ENCODE measurements around the gene MMP3. TPM values are rescaled to one million over a fixed set of nuclear protein-coding genes. Genes with fewer than 3 reads are reported as not detected.
A peak's percentile ranks its signal among the peaks of the same experiment; 100 is the strongest.

Gene MMP3
- polyA plus RNA-seq, 3 donors = not detected

GRCh38 chr11:102810950-102811660 is 32.3 kb downstream of the MMP3 start:
- Histone ChIP-seq H3K4me3 (replicated peaks in 1 of 3; ENCODE audit: low read depth in 2 of 3, low read length in 3 of 3) (no peak overlapping the region), H3K79me2 (ENCODE audit: insufficient read depth, low read length) (no peaks in the 10 kb centered on the region), H2AFZ (ENCODE audit: insufficient read depth, low read depth, low read length, poor library complexity, severe bottlenecking) (no peak overlapping the region), H3K9ac (ENCODE audit: insufficient read depth, low read length, poor library complexity, severe bottlenecking) (no peak overlapping the region), H3K36me3 (replicated peaks in 1 of 2; ENCODE audit: control insufficient read depth in 1 of 2, insufficient read depth in 2 of 2, low read length in 2 of 2) (no peaks in the 10 kb centered on the region), H3K4me2 (replicated peaks; ENCODE audit: extremely low read depth, low read length, poor library complexity, severe bottlenecking) (no peak overlapping the region), H3K27ac (ENCODE audit: low read depth in 1 of 2, low read length in 2 of 2) (no peak overlapping the region), H3K27me3 (ENCODE audit: control insufficient read depth in 2 of 2, insufficient read depth in 2 of 2, low read length in 2 of 2) (peaks cover 0 to 2% of the 10 kb centered on the region in 2 donors), H3K4me1 (ENCODE audit: control insufficient read depth in 1 of 2, insufficient read depth in 2 of 2, low read length in 2 of 2) (no peaks in the 10 kb centered on the region), H3K9me3 (replicated peaks in 1 of 2; ENCODE audit: control insufficient read depth in 1 of 2, insufficient read depth in 1 of 2, low read length in 2 of 2) (no peaks in the 10 kb centered on the region), H4K20me1 (ENCODE audit: insufficient read depth, low read length) (no peaks in the 10 kb centered on the region)
- H3K36me3 Mint-ChIP-seq = no peaks in the 10 kb centered on the region
- H3K27ac Mint-ChIP-seq = no peak overlapping the region
- H3K27me3 Mint-ChIP-seq (ENCODE audit: low read depth in 3 of 3) = peaks cover 5 to 9% (median 8%) of the 10 kb centered on the region in 3 donors
- peaks cover 0 to 4% (median 0%) of the 10 kb centered on the region in 7 donors for H3K9me3 Mint-ChIP-seq
- peak; percentile 28 for TF ChIP-seq CTCF (IDR thresholded peaks at IDR 0.05)
- H3K4me1 Mint-ChIP-seq = no peaks in the 10 kb centered on the region
- WGBS (ENCODE audit: insufficient coverage) = 40% methylated on average over 1 of the region's 3 CpGs
- peak overlapping the region in 1 of 2 donors; percentile 28 for H3K4me3 Mint-ChIP-seq
- no peak for DNase-seq
- intact Hi-C loops (cut with micrococcal nuclease) = no loop called here

DNA sequence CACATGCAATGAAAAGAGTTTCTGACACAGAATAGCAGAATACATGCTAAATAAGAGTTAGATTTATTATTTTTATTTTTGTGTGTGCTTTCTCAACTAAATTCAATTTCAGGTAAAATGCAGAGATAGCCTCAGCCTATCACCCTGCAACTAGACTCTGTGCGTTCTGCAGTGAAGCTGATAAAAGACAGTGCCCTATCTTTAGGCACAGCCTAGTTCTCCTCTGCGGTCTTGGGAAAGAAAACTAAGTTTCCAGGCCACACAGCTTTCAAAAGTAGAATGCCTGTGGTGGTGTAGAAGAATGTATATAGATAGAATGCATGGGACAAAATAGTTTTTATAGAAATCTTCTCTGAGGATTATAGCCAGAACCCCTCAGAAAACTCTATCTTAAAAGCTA is 33.4 kb downstream of the MMP3 start:
- peaks cover 0 to 2% of the 10 kb centered on the region in 2 donors for H3K27me3 ChIP-seq (ENCODE audit: control insufficient read depth in 2 of 2, insufficient read depth in 2 of 2, low read length in 2 of 2)
- H3K9me3 ChIP-seq (replicated peaks in 1 of 2; ENCODE audit: control insufficient read depth in 1 of 2, insufficient read depth in 1 of 2, low read length in 2 of 2) = no peaks in the 10 kb centered on the region
- Mint-ChIP-seq H3K9me3 (peaks cover 0 to 4% (median 0%) of the 10 kb centered on the region in 7 donors), H3K27ac (no peak overlapping the region), H3K36me3 (no peaks in the 10 kb centered on the region), H3K4me3 (no peak overlapping the region), H3K27me3 (ENCODE audit: low read depth in 3 of 3) (peaks cover 5 to 11% (median 11%) of the 10 kb centered on the region in 3 donors), H3K4me1 (no peaks in the 10 kb centered on the region)
- intact Hi-C loops (cut with micrococcal nuclease) = no loop called here
- H3K4me1 ChIP-seq (ENCODE audit: control insufficient read depth in 1 of 2, insufficient read depth in 2 of 2, low read length in 2 of 2) = no peaks in the 10 kb centered on the region
- no peak for TF ChIP-seq CTCF (IDR thresholded peaks at IDR 0.05)
- no peak for DNase-seq
- H3K27ac ChIP-seq (ENCODE audit: low read depth in 1 of 2, low read length in 2 of 2) = no peak overlapping the region
- no CpG with 5 or more reads among the region's 2 CpGs for WGBS (ENCODE audit: insufficient coverage)
- no peaks in the 10 kb centered on the region for H3K36me3 ChIP-seq (replicated peaks in 1 of 2; ENCODE audit: control insufficient read depth in 1 of 2, insufficient read depth in 2 of 2, low read length in 2 of 2)
- H3K9ac ChIP-seq (ENCODE audit: insufficient read depth, low read length, poor library complexity, severe bottlenecking) = no peak overlapping the region
- H3K79me2 ChIP-seq (ENCODE audit: insufficient read depth, low read length) = no peaks in the 10 kb centered on the region
- no peak overlapping the region for H3K4me2 ChIP-seq (replicated peaks; ENCODE audit: extremely low read depth, low read length, poor library complexity, severe bottlenecking)
- H4K20me1 ChIP-seq (ENCODE audit: insufficient read depth, low read length) = no peaks in the 10 kb centered on the region
- H3K4me3 ChIP-seq (replicated peaks in 1 of 3; ENCODE audit: low read depth in 2 of 3, low read length in 3 of 3) = no peak overlapping the region
- H2AFZ ChIP-seq (ENCODE audit: insufficient read depth, low read depth, low read length, poor library complexity, severe bottlenecking) = no peak overlapping the region

Measured in CD14-positive monocyte (primary cell).